A673 (cell line): Measurements from ENCODE around the gene GPR141. TPM values are rescaled to one million over a fixed set of nuclear protein-coding genes. Genes with fewer than 3 reads are reported as not detected.

Experiments used
- BruUV-seq: library from RNA; stranded (reverse); fragments of 400-500 nt; replicated peaks from 2 replicates; lab custom pipeline; 2021; lab: Mats Ljungman, UMichigan
- CTCF ChIA-PET: fragments of 300-600 bp; sonication (Branson Sonifier 250); formaldehyde crosslinking; loops from one replicate; lab custom pipeline; 2022; ENCODE audit warnings: antibody characterized with exemption; lab: Charles Lee
- POLR2A ChIA-PET: fragments of 300-600 bp; sonication (Branson Sonifier 250); formaldehyde crosslinking; loops from one replicate; lab custom pipeline; 2022; ENCODE audit warnings: antibody characterized with exemption; ENCODE audit not compliant: low non-redundant PET; lab: Charles Lee
- DNase-seq: peaks from one replicate; pipeline ENCODE4 v3.0.0-alpha.2; 2015; ENCODE audit warnings: low spot score
- H3K27ac ChIP-seq: fragments of 200-600 bp; sonication (generic); 2 replicates; pipeline ENCODE4 v1.5.1; 2016; ENCODE audit warnings: mixed run types, low read depth, mild to moderate bottlenecking, mixed read lengths, antibody characterized with exemption, low read length; ENCODE audit not compliant: poor library complexity, severe bottlenecking
- H3K27me3 ChIP-seq: fragments of 200-600 bp; sonication (generic); replicated peaks from 2 replicates; pipeline ENCODE4 v1.6.1; 2017; ENCODE audit warnings: mixed run types, low read depth, mild to moderate bottlenecking, mixed read lengths, antibody characterized with exemption, low read length; ENCODE audit not compliant: insufficient read depth, poor library complexity
- H3K36me3 ChIP-seq: fragments of 200-600 bp; sonication (generic); 2 replicates; pipeline ENCODE4 v1.6.1; 2016; ENCODE audit warnings: mixed run types, mild to moderate bottlenecking, mixed read lengths, antibody characterized with exemption, low read length; ENCODE audit not compliant: insufficient read depth, poor library complexity, severe bottlenecking
- H3K4me1 ChIP-seq: fragments of 200-600 bp; sonication (generic); 2 replicates; pipeline ENCODE4 v1.6.1; 2017; ENCODE audit warnings: mixed run types, mild to moderate bottlenecking, mixed read lengths, antibody characterized with exemption, low read length; ENCODE audit not compliant: insufficient read depth, poor library complexity, severe bottlenecking
- H3K4me3 ChIP-seq: fragments of 200-600 bp; sonication (generic); 2 replicates; pipeline ENCODE4 v1.5.1; 2016; ENCODE audit warnings: low read depth, mixed run types, mild to moderate bottlenecking, mixed read lengths, low read length; ENCODE audit not compliant: poor library complexity, severe bottlenecking
- H3K9me3 ChIP-seq: fragments of 200-600 bp; sonication (generic); 2 replicates; pipeline ENCODE4 v1.6.1; 2016; ENCODE audit warnings: mixed run types, low read depth, mild to moderate bottlenecking, mixed read lengths, antibody characterized with exemption, low read length; ENCODE audit not compliant: poor library complexity, severe bottlenecking
- CTCF ChIP-seq: fragments of 300-800, 200-600 bp; sonication (generic); conservative IDR thresholded peaks from 2 replicates; pipeline ENCODE4 v1.5.1; 2017; ENCODE audit warnings: low read depth, mild to moderate bottlenecking, antibody characterized with exemption, low read length, moderate library complexity, mixed read lengths
- EZH2 ChIP-seq: fragments of 200-600 bp; sonication (generic); IDR thresholded peaks from 2 replicates; pipeline ENCODE4 v1.6.1; 2017; ENCODE audit warnings: borderline replicate concordance, low read depth, mild to moderate bottlenecking, mixed read lengths, antibody characterized with exemption, low read length; ENCODE audit not compliant: poor library complexity, severe bottlenecking
- intact Hi-C: fragments of 100-400 bp; cut with micrococcal nuclease; formaldehyde crosslinking; loops from one replicate; pipeline ENCODE4 v1.10.0; 2022; ENCODE audit not compliant: unreplicated experiment
- total RNA-seq: library from RNA; stranded (reverse); gene quantifications from 2 replicates; pipeline ENCODE4 v1.2.3, GENCODE V29; 2021

The GPR141 gene
- total RNA-seq, 1 experiment from 2014 or later, result not detected

DNA sequence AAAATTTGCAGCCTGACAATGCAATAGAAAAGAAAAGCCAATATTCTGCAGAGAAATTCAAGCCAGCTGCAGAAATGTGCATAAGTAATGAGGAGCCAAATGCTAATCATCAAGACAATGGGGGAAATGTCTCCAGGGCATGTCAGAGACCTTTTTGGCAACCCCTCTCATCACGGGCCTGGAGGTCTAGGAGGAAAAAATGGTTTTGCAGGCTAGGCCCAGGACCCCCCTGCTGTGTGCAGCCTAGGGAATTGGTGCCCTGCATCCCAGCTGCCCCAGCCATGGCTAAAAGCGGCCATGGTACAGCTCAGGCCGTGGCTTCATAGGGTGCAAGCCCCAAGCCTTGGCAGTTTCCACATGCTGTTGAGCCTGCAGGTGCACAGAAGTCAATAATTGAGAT lies 92.4 kb downstream of the GPR141 start:
- no peaks in the 10 kb centered on the region for H3K36me3 ChIP-seq

GRCh38 chr7:37781156-37781555 lies 97.6 kb downstream of the GPR141 start:
- intact Hi-C loops, result no loop called here
- Histone ChIP-seq H3K27ac (no peak overlapping the region), H3K4me3 (no peak overlapping the region), H3K27me3 (no peaks in the 10 kb centered on the region), H3K36me3 (no peaks in the 10 kb centered on the region), H3K4me1 (no peaks in the 10 kb centered on the region), H3K9me3 (no peaks in the 10 kb centered on the region)
- no peak for TF ChIP-seq CTCF
- no peak for TF ChIP-seq EZH2
- BruUV-seq, result no TSS peak
- ChIA-PET POLR2A (no interaction called here), CTCF (no interaction called here)
- DNase-seq, result no peak

More for the DNA sequence above, 92.4 kb downstream of the GPR141 start:
- no peak overlapping the region for H3K4me3 ChIP-seq
- CTCF ChIA-PET, result no interaction called here
- DNase-seq, result no peak
- H3K27ac ChIP-seq, result no peak overlapping the region
- no peaks in the 10 kb centered on the region for H3K27me3 ChIP-seq
- TF ChIP-seq CTCF (no peak), EZH2 (no peak)
- no peaks in the 10 kb centered on the region for H3K4me1 ChIP-seq
- intact Hi-C loops, result no loop called here
- POLR2A ChIA-PET, result no interaction called here
- no peaks in the 10 kb centered on the region for H3K9me3 ChIP-seq
- no TSS peak for BruUV-seq

GRCh38 chr7:37782166-37782565 lies 98.6 kb downstream of the GPR141 start:
- no peak for DNase-seq
- Histone ChIP-seq H3K4me3 (no peak overlapping the region), H3K9me3 (no peaks in the 10 kb centered on the region), H3K36me3 (no peaks in the 10 kb centered on the region), H3K27me3 (no peaks in the 10 kb centered on the region), H3K4me1 (no peaks in the 10 kb centered on the region), H3K27ac (no peak overlapping the region)
- ChIA-PET CTCF (no interaction called here), POLR2A (no interaction called here)
- intact Hi-C loops, result no loop called here
- TF ChIP-seq CTCF (no peak), EZH2 (no peak)
- no TSS peak for BruUV-seq
